ENCODE data around the gene DCAKD.

DCAKD gene

DNA sequence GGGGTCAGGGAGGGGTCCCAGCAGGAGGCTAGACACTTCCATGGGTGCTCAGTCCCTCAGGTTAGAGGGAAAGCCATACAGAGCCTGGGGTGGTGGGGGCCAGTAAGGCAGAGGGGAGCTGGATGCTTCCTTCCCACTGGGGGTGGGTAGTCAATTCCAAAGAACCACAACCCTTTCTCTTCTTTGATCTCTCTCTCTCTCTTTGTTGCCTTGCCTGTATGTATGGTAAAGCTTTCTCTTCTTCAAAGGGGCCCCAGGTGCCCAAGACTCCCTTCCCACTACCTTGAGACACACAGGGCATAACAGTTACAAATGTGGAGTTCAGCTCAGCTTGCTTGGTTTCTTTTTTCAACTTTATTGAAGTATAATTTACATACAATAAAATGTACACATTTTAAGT is 52.8 kb downstream of the DCAKD start:
- no peak for FAIRE-seq

DNA sequence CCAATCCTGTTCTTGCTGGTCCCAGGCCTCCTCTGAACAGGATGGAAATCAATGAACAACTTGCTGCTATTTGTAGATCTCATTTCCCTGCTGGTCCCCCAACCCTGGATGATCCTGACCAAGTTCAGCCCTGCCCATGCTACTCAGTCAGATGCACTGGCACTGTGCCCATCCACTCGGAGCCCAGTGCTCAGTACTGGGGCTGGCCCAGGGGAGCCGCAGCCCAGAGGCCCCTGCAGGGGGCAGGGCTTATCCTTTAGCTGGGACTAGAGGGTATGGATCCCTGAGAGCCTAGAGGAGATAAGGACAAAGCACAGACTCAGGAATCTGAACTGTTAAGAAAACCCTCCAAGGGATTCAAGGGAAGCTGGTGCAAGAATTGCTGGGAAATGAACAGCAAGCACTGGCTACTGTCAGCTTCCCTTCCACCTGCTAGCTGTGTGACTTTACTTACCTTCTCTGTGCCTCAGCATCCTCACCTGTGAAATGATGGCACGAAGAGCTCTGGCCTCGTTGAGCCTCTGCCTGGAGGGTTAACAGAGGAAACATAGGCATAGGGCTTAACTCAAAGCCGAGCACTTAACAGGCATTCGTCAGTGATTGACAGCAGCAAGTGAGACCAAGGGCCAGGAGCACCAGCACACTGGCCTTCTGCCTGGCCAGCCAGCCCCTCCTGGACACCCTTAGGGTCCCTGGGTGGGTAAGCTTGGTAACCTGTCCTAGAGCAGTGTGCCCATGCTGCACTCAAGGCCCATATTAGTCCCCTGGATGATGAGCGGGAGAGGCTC is 53.5 kb downstream of the DCAKD start:
- no peak for FAIRE-seq

DNA sequence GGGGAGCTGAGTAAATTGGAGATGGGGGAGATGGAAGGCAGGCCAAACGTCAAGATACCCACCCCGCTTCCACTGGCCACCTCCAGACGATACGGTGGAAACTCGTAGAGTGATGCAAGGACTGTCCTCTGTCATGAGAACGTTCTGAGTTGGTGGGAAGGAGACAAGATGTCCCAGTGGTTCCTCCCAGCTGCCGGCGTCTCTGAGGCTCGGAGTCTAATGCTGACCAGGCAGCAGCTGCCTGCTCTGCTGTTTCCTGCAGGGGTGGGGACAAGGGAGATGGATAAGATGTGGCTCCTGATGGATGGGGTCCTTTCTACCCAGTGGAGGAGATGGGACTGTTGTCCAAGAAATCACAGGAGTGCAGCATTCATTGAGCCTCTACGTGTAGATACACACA is 55.1 kb downstream of the DCAKD start:
- FAIRE-seq: no peak

DNA sequence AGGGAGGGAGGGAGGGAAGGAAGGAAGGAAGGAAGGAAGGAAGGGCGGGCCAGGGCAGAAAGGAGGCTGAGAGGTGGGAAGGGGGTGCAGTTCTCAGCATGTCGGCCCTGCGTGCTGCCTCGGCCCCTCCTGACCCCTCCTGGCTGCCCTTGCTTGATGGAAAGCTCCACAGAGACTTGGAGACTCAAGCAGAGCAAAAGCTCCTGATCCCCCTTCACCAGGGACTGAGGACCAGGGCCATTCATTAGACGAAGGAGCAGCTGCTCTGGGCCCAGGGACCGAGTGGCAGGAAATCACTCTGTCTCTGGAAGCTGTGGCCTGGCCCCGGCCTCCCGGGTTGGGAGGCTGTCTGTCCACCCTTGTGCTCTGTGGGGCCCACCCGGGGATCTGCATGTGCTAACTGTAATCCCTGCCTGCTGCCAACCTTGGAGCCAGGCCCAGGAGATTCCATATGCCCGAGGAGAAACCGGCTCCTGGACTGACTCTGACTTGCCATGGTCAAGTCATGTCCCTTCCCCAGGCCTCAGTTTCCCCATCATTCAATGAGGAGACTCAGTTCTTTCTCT is 55.9 kb downstream of the DCAKD start:
- no peak for FAIRE-seq

DNA sequence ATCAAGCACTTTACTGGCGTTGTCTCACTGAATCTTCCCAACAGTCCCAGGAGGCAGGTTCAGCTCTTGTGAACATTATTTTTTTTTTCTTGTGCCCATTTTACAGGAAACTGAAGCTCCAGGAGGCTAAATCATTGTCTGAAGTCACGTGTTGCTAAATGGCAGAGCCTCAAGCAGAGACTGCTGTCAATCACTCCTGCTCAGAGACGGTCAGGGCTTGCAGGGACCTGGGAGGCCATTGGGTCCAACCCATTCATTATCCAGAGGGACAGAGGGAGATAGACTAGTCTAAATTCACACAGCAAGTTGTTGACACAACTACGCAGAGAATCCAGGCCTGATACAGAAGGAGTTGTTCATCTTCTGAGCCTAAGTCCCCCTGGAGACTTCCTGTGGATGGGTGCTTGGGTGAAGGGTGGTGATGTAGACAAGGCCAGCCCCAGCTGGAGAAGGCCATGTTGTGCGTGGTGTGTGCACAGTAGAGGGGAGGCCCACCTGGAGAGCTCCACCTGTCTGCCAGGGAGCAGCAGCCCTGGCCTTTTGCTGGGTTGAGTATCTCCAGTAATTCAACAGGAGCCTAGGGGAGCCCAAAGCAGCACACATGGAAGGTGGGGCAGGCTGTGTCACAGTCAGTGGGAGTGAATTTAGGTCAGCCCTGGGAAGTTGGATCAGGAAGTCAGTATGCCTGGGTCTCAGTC is 59.0 kb downstream of the DCAKD start:
- no peak for FAIRE-seq

DNA sequence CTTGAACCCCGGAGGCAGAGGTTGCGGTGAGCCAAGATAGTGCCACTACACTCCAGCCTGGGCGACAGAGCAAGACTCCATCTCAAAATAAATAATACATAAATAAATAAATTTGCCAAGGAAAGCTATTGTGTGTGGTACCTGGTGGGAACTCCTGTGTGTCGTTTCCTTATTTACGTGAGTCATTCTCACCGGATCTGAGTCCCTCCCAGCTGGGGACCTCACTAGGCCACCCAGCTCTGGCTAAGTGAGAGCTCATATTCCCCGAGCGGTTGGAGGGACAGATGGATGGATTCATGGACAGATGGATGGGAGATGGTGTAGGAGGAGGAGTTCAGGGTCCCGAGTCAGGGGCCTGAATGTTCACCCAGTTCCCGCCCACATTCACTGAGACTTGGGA is 60.4 kb downstream of the DCAKD start:
- FAIRE-seq: no peak

DNA sequence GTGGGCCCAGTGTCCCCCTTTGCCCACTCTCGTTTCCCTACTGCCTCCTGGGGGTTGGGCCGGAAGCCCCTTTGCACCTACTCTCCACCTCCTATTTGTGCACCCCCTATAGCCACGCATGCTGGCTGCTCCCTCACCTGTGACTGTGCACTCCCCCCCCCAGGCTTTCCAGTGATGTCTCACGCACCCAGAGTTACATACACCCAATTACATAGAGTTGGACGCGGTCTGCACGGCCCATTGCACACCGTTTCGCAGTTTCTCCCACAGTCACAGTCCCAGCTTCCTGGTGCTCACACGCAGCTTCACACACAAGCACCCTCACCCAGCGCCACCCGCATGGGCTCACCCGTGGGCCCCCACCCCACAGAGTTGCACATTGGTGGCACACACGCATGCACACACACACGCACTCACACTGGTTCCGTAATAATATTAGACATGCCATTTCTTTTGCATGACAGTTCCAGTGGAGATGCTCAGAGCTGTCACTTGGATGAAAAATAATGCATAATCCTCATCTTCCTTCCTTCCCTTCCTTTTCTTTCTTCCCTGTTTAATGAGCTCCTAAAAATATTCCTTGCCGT is 61.8 kb downstream of the DCAKD start:
- FAIRE-seq: no peak

DNA sequence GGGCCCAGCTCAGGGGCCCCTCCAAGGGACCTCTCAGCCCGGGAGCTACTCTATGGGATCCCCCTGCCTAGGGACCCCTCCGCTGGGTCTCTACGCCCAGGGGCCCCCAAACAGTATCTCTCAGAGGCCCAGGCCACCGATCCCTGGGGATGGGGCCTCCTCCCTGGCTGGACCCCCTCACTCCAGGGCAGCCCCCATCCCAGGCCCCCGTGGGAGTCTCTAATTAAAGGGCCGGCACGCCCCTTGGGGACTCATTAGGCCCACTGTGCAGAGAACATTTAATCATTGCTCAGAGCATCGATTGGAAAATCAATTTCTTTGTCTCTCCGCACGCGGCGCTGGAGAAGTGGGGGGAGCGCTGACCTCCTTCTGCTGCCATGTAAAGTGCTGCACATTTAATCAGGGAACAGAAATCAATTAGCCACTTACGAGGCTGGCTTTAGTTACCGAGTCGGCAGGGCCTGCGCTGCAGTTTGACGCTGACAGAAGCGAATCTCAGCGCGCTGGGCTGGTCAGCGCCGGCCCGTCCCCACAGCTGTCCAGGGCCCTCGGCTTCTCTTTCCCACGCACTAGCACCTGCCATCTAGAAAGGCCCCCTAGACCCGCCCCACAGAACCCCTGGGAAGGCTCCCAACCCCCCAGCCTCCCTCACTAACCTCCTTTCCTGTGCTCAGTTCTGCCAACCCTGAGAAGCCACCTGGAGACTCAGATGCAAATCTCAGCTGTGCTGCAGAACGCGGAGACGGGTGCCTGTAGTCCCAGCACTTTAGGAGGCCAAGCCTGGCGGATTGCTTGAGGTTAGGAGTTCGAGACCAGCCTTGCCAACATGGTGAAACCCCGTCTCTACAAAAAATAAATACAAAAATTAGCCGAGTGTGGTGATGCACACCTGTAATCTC is 63.1 kb downstream of the DCAKD start:
- no peak for FAIRE-seq

DNA sequence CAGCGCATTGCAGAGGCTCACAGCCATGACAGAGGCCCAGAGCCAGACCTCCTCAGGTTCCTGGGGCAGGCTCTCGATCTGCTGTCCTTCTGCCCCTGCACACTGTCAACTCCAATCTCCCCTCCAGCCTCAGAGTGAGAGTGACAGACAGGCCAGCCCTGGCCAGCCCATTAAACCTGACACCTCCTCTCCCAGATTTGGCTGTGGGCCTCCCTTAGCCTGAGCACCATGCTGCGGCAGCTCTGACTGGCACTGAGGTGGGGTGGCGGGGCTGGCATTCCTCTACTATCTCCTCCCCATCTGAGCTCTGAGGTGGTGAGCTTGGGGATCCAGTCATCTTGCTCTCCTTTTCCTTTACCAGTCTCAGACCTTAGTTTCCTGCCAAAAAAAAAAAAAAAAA is 67.9 kb downstream of the DCAKD start:
- no peak for FAIRE-seq

DNA sequence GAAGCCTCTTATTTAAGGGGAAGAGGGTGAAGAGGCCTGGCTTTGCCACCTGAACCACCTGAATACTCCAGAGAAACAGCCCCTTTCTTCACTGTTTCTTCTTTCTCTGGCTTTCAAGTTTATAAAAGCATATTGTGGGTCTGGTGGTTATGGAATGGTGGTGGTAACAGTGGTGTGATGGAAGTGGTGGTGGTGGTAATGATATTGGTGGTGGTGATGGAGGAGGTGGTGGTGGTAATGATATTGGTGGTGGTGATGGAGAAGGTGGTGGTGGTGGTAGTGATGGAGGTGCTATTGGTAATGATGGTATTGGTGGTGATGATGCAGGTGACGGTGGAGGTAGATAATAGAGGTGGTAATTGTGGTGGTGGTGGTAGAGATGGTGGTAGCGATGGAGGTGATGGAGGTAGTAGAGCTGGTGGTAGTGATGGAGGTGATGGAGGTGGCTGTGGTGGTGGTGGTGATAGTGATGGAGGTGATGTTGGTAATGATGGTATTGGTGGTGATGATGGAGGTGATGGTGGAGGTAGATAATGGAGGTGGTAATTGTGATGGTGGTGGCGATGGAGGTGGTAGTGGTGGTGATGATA is 69.2 kb downstream of the DCAKD start:
- no peak for FAIRE-seq

DNA sequence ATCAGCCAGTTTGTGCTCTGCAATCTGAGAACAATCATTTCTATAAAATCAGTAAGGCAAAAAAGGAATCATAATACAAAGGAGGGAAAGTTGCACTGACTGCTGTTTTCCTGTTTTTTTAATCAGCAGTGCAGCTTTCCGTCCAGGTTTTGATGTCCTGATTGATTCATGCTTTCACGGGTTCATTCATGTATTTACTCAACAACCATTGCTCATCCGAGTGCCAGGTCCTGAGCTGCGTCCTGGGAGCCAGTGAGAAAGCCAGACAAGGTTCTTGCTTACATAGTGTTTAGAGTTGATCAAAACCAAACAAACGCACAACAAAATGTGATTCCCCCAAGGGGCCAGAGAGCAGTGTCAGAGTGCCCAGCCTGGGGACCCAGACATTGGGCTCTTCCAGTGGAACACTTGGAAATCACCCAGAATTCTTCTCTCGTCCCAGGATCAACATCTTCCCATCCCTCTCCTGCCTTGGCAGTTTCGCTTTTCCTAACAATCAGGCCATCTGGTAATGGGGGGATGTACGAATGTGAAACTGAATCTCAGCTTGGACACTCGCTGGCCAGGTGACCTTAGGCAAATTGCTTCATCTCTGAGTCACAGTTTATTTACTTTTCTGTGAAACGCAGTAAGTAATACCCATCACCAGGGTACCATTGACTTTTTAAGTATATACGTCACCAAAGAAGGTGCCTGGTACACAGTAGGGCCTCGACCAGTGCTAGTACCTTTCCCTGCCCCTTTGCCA is 70.0 kb downstream of the DCAKD start:
- FAIRE-seq: no peak

DNA sequence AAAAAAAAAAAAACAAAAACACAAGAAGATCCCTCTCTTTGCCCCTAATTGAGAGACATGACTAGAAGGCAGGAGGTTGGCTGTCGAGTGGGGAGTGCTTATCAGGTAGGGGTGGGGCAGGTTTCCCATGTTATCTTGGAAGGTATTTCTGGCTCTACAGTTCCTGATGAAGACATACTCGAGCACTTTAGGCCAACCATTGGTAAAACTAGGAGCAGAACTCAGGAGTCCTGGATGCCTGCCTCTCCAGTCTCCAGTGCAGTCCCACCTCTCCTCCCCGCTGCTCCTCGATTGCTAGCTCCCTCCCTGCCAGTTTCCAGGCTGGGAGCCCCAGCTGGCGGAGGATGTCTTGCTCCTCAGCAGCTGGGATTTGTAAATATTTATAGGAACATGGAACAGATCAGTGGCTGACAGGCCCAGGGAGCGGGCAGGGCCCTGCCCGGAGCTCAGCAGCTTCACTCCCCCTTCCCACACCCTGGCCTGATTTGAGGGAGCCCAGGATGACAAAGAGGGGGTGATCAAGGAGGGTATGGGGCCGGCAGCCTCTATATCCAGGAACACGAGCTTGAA is 71.9 kb downstream of the DCAKD start:
- no peak for FAIRE-seq

DNA sequence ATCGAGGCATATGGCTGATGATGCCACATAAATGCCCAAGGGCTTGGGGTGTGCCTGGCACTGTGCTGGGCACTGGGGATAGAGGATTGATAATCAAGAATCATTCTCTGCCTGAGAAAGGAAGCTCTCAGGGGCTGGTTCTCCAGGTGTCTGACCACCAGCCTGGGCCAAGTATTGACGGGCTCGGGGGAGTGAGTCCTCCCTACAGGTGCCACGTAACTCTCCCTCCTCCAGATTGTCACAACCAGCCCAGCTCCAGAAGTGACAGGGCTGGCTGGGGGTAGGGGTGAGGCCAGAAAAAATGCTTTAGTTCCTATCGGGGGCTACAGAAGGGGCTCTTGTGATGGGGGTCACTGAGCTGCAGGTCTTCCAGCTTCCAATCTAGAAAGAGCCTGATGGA is 72.6 kb downstream of the DCAKD start:
- no peak for FAIRE-seq

DNA sequence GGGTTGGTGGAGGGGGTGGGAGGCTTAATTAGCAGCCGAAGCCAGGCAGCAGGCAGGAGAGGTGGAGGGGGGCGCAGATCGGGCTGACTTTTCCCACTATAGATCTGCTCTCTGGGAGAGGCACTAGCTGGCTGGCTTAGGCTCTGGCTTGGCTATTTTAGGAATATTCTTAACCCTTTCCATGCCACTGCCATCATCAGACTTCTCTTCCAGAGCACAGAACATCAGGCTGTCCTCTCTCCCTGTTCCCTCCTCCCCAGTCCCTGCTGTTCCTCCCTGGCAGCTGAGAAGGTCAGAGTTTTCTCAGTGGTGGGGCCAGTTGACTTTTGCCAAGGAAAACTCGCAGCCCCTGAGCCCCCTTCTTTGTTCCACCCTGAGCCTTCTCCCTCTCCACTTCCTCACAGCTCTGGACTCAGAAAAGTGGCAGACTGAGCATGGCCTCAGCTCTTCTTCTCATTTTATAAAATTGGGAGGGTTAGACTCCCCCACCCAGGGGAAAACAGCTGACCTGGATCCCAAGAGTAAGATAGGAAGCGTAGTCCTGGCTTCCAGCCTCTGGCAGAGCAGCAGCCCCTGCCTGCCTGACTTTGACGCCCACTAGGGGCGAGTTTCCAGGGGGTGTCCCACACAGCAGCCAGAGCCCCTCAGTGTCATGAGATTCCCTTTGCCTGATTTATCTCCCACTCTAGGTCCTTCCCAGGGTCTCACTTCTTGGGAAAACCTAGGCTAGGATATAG is 73.5 kb downstream of the DCAKD start:
- FAIRE-seq: no peak

DNA sequence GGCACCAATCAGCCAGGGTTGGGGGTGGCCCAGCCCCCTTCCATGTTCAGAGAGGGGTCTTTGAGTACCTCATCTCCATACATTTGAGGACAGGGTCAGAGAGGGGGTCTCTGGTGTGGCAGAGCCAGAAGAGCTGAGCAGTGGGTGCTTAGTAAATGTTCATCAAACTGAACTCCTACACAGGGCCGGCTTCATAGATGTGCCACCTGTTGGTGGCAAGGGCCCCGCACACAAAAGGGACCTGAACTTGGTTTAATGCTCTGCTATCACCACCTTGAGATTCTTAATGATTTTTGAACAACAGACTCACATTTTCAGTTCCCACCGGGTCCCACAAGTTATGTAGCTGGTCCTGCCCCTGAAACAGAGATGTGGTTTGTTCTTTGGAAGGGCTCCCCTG is 74.4 kb downstream of the DCAKD start:
- no peak for FAIRE-seq

DNA sequence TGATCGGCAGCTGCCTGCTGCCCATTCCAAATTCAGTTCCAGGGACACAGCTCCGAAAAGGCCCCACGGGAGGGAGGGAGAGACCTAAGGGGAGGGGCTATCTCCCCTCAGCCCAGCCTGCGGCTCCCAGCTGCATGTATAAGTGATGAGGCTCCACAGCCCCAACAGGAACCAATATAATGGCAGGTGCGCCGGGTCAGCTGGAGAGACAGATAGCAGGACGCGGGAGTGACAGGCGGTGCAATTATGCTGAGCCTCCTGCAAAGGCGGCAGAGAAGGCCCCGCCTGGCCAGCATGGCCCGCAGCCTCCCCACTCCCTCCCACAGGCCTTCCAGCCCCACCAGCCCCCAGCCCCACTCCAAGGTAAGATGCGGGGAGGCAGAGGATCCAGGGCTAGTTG is 75.2 kb downstream of the DCAKD start:
- FAIRE-seq: no peak

All from endometrium (tissue), 2 donors.